NCI-H2171 (cell line): ENCODE results near the gene POLR3K.
"Not testable (repeated sequence)": the region's sequence is repeated elsewhere in the genome, so short reads cannot be mapped to it uniquely, and the experiment has no call there.

Source experiments
- DNase-seq: peaks from one replicate; lab custom pipeline; 2025; lab: John Stamatoyannopoulos, UW

POLR3K gene

GRCh38 chr16:63998-64913 lies 10.8 kb upstream of the POLR3K start:
- no peak for DNase-seq

- DNase-seq, result no peak
Observed at GRCh38 chr16:63466-63865, 10.1 kb upstream of the POLR3K start.

GRCh38 chr16:62968-63391 lies 9.6 kb upstream of the POLR3K start:
- DNase-seq, result no peak

- no peak for DNase-seq
Observed at GRCh38 chr16:62283-62967, 9.0 kb upstream of the POLR3K start.

GRCh38 chr16:61879-62281 lies 8.5 kb upstream of the POLR3K start:
- no peak for DNase-seq

GRCh38 chr16:60929-61878 lies 7.8 kb upstream of the POLR3K start:
- DNase-seq, result no peak

GRCh38 chr16:60166-60565 lies 6.8 kb upstream of the POLR3K start:
- DNase-seq, result no peak

- no peak for DNase-seq
Observed at GRCh38 chr16:59440-60059, 6.1 kb upstream of the POLR3K start.

- no peak for DNase-seq
Observed at GRCh38 chr16:58491-59439, 5.4 kb upstream of the POLR3K start.

- DNase-seq, result no peak
Observed at GRCh38 chr16:57711-58110, 4.3 kb upstream of the POLR3K start.

- DNase-seq, result no peak
Observed at GRCh38 chr16:56231-56927, 3.0 kb upstream of the POLR3K start.

GRCh38 chr16:55571-56136 lies 2.2 kb upstream of the POLR3K start:
- no peak for DNase-seq

GRCh38 chr16:54237-54581 lies 801 bp upstream of the POLR3K start:
- no peak for DNase-seq

- no peak for DNase-seq
Observed at GRCh38 chr16:50769-51591, 2.4 kb downstream of the POLR3K start.

GRCh38 chr16:47234-47633 lies 6.2 kb downstream of the POLR3K start:
- no peak for DNase-seq

- DNase-seq, result not testable (repeated sequence)
Observed at GRCh38 chr16:46510-46909, 6.9 kb downstream of the POLR3K start.

GRCh38 chr16:45454-45853 lies 8.0 kb downstream of the POLR3K start:
- no peak for DNase-seq

- no peak for DNase-seq
Observed at GRCh38 chr16:44655-45054, 8.8 kb downstream of the POLR3K start.

- no peak for DNase-seq
Observed at GRCh38 chr16:43294-43693, 10.1 kb downstream of the POLR3K start.
